T-helper 1 cell treated with Interleukin-12 subunit alpha and Interleukin-12 subunit beta and Interleukin-4 antibody, amounts not matched to agents 30 ng/mL and 1 ng/mL, for 36 hours (primary cell): ENCODE data around the gene CACNA2D3. TPM values are rescaled to one million over a fixed set of nuclear protein-coding genes. Genes with fewer than 3 reads are reported as not detected.

ENCODE experiments used
- intact Hi-C: fragments of 100-400 bp; cut with micrococcal nuclease; formaldehyde crosslinking; loops from one replicate; pipeline ENCODE4 v1.15.1; 2024
- total RNA-seq: library from RNA; stranded (reverse); gene quantifications from 2 replicates; pipeline ENCODE4 v1.2.3, GENCODE V29; 2022

The CACNA2D3 gene
- total RNA-seq, 1 donor from 2014 or later = not detected

DNA sequence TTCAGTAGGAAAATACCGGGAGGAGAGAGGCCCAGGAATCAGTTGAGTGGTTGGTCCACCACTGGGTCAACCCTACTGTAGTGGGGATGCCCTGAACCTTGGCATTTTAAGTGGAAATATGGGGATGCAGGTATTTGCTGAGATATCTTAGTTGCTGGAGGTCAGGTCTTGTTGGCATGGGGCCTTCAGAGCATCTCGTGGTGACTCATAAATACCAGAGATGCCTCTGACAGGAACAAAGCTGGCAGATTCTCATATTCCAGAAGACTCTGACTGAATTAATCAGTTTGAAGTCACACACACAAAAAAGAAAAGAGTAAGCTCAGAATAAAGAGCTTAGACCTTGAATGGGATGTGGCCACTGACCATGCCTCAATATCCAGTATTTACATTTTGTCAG, 91.6 kb downstream of the CACNA2D3 start:
- intact Hi-C loops = no loop called here

DNA sequence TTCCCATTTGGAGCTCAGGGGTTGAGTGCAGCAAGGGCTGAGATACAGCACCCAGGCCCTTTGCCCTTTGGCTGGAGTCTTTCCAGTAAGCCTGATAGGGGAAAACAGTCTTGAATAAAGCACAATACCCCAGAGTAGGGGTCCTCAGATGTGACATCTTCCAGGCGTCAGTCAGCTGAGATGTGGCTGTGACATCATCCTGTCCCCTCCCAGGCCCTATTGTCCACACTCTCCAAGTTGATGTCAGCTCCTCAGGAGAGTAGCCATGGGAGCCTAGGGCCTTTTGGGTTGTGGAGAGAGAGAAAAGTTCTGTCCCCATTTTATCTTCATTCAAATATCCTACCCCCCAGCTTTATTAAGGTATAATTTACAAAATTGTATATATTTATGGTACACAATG, 92.5 kb downstream of the CACNA2D3 start:
- intact Hi-C loops = no loop called here

- intact Hi-C loops = no loop called here
Observed at GRCh38 chr3:54215521-54215920, 93.2 kb downstream of the CACNA2D3 start.

GRCh38 chr3:54217828-54218227, 95.5 kb downstream of the CACNA2D3 start:
- intact Hi-C loops = no loop called here

DNA sequence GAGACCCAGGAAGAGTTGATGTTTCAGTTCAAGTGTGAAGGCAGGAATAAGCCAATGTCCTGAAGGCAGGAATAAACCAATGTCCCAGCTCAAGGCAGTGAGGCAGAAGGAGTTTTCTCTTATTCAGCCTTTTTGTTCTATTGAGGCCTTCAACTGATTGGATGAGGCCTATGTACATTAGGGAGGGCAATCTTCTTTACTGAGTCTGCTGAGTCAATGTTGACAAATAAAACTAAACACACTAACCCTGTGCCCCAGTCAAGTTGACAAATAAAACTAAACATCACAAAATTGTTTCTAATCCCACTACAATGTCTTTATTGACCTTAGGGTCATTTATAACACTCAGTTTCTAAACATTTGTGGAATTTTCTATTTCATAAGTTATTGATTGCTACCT, 100.0 kb downstream of the CACNA2D3 start:
- intact Hi-C loops = no loop called here

DNA sequence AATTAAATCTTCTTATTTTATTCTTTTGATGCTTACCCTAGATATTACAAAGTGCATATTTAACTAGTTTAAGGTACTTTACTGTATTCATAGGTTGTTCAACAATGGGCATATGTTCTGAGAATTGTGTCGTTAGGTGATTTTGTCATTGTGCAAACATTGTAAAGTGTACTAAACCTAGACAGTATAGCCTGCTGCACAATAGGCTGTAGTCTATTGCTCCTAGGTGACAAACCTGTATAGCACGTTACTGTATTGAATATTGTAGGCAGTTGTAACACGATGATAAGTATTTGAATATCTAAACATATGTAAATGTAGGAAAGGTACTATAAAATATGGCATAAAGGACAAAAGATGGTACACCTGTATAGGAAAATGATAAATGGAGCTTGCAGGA, 100.7 kb downstream of the CACNA2D3 start:
- intact Hi-C loops = no loop called here

GRCh38 chr3:54225841-54226528, 103.6 kb downstream of the CACNA2D3 start:
- intact Hi-C loops = no loop called here

DNA sequence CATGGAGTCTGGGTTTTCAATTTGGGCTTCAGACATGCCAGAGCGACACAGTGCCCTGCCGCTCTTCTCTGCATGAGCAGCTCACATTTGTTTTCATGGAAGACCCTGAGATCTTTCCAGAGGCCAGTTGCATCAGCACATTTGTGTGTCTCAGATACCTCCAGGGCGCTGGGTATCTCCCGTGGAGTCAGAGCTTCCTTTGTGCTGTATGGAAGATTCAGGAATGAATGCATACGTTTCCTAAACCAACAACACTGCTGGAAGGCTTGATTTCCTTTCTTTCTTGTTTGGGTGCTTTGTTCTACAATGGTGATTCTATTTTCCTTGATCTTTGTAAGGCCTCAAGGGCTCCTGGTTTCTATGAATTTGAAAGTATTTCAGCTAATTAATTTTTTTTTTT, 106.5 kb downstream of the CACNA2D3 start:
- intact Hi-C loops = no loop called here

- intact Hi-C loops = no loop called here
Observed at GRCh38 chr3:54232618-54233017, 110.3 kb downstream of the CACNA2D3 start.

GRCh38 chr3:54235998-54236397, 113.6 kb downstream of the CACNA2D3 start:
- intact Hi-C loops = no loop called here

DNA sequence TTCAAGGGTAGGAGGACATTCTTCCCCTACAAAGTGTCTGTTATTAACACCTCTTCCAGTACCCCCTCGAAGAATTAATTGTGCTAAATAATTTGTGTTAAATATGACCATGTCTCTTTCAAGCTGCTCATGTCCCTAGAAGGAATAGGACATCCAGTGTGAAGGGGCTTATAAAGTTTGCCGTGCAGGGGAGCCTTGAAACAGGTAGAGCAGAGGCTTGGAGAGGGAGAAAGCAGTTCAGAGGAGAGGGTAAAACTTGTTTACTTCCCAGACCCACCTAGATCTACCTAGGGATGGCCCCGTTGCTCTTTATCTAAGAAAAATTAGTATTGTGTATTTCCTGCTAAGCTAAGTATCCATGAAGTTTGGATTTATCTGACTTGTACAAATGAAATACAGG, 114.8 kb downstream of the CACNA2D3 start:
- intact Hi-C loops = no loop called here

- intact Hi-C loops = no loop called here
Observed at GRCh38 chr3:54237788-54238502, 115.6 kb downstream of the CACNA2D3 start.

- intact Hi-C loops = no loop called here
Observed at GRCh38 chr3:54240309-54240708, 118.0 kb downstream of the CACNA2D3 start.

DNA sequence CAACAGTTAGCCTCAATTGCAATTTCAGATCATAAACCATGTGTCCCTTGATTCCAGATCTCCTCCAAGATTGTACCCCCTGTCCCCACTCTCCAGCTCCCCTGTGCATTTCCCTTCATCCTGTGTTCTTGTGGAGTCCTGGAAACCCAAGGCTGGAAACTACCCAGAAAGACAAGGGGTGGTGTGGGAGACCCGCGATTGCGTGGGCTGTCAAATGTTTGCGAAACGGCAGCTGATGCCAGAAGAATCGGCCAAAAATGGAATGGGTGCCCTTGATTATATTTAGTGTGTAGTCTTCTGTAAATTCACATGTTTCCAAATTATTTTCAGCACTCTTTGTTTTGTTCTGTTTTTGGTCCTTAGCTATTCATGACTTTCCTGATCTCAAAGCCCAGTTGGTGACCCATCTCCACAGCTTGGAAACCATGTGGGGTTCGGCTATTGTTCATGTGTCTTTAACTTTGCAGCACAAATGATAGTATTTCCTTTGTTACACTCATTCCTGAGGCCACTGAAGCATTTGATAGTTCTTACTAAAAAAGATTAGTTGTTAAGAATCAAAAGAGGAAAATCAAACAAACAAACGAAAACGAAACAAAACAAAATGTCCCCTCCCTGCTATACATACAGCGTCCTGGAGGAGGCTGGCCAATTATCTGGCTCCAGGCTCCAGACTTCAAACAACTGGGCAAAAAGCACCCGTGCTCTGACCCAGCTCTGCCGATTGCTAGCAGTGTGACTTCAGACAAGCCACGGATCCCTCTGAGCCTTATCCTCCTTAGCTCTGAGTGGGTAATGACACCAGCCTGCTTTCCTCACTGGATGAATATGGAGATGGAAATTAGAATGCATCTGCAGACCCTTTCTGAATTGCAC, 120.9 kb downstream of the CACNA2D3 start:
- intact Hi-C loops = no loop called here

- intact Hi-C loops = no loop called here
Observed at GRCh38 chr3:54243960-54244682, 121.8 kb downstream of the CACNA2D3 start.

GRCh38 chr3:54251705-54252104, 129.4 kb downstream of the CACNA2D3 start:
- intact Hi-C loops = no loop called here

DNA sequence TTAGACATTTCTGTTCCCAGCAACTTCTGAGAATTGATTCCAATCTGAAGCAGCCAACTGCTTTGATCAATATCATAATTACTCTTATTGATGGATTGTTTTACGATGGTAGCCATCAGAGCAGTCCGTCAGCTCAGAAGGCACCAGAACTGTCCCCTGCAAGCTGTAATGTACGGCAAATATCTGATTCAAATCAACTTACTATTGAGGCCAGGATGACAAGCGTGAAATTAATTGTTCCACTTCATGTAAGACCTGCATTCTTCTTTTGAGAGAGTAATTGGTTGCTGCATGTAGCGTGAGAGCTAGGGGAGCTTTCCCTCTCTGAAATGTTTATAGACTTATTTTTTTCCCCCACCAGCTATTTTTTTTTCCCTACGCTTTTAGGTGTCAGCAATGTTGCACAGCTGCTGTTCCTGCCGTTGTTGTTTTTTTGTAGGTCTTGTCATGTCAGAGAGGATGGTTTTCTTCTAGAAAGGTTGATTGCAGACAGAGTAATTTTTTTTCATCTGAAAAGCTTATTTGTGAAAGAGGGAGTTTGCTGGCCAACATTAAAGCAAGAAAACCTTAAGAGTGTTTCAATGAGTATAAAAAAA, 134.9 kb downstream of the CACNA2D3 start:
- intact Hi-C loops = no loop called here

GRCh38 chr3:54259636-54260035, 137.3 kb downstream of the CACNA2D3 start:
- intact Hi-C loops = no loop called here

GRCh38 chr3:54261141-54261540, 138.8 kb downstream of the CACNA2D3 start:
- intact Hi-C loops = no loop called here

- intact Hi-C loops = no loop called here
Observed at GRCh38 chr3:54262541-54262940, 140.2 kb downstream of the CACNA2D3 start.

GRCh38 chr3:54262946-54263345, 140.6 kb downstream of the CACNA2D3 start:
- intact Hi-C loops = no loop called here
